22Rv1 (cell line): ENCODE results near the gene CCL17.
A peak's percentile ranks its signal among the peaks of the same experiment; 100 is the strongest.

Experiments
- H3K27ac ChIP-seq: fragments of 450-650 bp; 2 replicates; pipeline ENCODE4 v1.5.1; 2017
- ZFX ChIP-seq: fragments of 450-650 bp; IDR thresholded peaks from 2 replicates; pipeline ENCODE4 v1.6.1; 2017; ENCODE audit warnings: antibody characterized with exemption, borderline replicate concordance
- TF ChIP-seq, protein P1 (sequence below): fragments of 450-650 bp; IDR thresholded peaks from 2 replicates; pipeline ENCODE4 v1.5.1; 2017; ENCODE audit warnings: mild to moderate bottlenecking

CCL17 gene

GRCh38 chr16:57380671-57381462 lies 23.7 kb upstream of the CCL17 start:
- TF ChIP-seq, protein P1, sequence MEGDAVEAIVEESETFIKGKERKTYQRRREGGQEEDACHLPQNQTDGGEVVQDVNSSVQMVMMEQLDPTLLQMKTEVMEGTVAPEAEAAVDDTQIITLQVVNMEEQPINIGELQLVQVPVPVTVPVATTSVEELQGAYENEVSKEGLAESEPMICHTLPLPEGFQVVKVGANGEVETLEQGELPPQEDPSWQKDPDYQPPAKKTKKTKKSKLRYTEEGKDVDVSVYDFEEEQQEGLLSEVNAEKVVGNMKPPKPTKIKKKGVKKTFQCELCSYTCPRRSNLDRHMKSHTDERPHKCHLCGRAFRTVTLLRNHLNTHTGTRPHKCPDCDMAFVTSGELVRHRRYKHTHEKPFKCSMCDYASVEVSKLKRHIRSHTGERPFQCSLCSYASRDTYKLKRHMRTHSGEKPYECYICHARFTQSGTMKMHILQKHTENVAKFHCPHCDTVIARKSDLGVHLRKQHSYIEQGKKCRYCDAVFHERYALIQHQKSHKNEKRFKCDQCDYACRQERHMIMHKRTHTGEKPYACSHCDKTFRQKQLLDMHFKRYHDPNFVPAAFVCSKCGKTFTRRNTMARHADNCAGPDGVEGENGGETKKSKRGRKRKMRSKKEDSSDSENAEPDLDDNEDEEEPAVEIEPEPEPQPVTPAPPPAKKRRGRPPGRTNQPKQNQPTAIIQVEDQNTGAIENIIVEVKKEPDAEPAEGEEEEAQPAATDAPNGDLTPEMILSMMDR, result no peak
- TF ChIP-seq ZFX, result no peak
- H3K27ac ChIP-seq, result no peak overlapping the region

DNA sequence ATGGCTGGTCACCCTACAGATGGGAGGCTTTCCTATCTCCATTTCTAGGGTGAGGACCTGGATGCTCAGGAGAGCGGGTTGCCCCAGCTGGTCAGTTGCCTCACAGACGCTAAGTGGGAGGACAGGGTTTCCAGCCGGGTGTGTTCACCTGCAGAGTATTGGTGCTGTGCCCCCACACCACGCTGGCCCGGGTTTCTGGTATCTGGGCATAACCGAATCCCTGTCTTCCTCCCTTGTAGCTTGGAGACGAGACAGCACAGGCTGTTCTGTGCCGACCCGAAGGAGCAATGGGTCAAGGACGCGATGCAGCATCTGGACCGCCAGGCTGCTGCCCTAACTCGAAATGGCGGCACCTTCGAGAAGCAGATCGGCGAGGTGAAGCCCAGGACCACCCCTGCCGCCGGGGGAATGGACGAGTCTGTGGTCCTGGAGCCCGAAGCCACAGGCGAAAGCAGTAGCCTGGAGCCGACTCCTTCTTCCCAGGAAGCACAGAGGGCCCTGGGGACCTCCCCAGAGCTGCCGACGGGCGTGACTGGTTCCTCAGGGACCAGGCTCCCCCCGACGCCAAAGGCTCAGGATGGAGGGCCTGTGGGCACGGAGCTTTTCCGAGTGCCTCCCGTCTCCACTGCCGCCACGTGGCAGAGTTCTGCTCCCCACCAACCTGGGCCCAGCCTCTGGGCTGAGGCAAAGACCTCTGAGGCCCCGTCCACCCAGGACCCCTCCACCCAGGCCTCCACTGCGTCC lies 22.6 kb upstream of the CCL17 start:
- no peak for TF ChIP-seq ZFX
- TF ChIP-seq, protein P1, result no peak
- no peak overlapping the region for H3K27ac ChIP-seq

DNA sequence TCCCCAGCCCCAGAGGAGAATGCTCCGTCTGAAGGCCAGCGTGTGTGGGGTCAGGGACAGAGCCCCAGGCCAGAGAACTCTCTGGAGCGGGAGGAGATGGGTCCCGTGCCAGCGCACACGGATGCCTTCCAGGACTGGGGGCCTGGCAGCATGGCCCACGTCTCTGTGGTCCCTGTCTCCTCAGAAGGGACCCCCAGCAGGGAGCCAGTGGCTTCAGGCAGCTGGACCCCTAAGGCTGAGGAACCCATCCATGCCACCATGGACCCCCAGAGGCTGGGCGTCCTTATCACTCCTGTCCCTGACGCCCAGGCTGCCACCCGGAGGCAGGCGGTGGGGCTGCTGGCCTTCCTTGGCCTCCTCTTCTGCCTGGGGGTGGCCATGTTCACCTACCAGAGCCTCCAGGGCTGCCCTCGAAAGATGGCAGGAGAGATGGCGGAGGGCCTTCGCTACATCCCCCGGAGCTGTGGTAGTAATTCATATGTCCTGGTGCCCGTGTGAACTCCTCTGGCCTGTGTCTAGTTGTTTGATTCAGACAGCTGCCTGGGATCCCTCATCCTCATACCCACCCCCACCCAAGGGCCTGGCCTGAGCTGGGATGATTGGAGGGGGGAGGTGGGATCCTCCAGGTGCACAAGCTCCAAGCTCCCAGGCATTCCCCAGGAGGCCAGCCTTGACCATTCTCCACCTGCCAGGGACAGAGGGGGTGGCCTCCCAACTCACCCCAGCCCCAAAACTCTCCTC lies 21.9 kb upstream of the CCL17 start:
- TF ChIP-seq, protein P1, result peak; percentile 21; the same call in 1 of the 2 replicates
- no peak for TF ChIP-seq ZFX

GRCh38 chr16:57383276-57384247 lies 21.0 kb upstream of the CCL17 start:
- TF ChIP-seq ZFX, result no peak
- TF ChIP-seq, protein P1, result no peak
- H3K27ac ChIP-seq, result no peak overlapping the region

More for the DNA sequence above, 21.9 kb upstream of the CCL17 start:
- no peak overlapping the region for H3K27ac ChIP-seq

- no peak overlapping the region for H3K27ac ChIP-seq
- no peak for TF ChIP-seq ZFX
- TF ChIP-seq, protein P1, result no peak
These were observed 20.1 kb upstream of the CCL17 start for GRCh38 chr16:57384248-57385070.

DNA sequence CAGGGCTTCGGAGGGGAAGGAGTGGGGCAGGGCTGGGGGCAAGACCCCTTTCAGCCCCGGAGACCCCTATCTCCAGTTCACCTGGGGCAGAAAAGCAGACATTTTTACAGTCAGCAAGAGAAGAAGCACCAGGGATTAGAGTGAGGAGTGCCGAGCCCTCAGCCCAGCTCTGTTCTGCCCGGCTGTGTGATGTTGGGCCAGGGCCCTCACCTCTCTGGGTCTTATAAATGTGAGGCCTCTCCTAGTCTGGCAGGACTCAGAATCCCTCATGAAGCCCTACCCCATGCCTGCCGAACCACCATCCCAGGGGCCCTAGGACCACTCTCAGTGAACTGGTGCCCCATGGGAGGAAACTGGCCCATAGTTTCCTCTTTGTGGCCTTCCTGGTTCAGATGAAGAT lies 19.5 kb upstream of the CCL17 start:
- H3K27ac ChIP-seq, result no peak overlapping the region
- no peak for TF ChIP-seq ZFX
- TF ChIP-seq, protein P1, result no peak
